ENCODE data around the gene COL5A1.

COL5A1 gene

GRCh38 chr9:134750450-134751155 is 109.0 kb downstream of the COL5A1 start:
- no peak for DNase-seq

GRCh38 chr9:134751622-134752021 is 110.0 kb downstream of the COL5A1 start:
- no peak for DNase-seq

- no peak for DNase-seq
These were observed 111.0 kb downstream of the COL5A1 start for GRCh38 chr9:134752471-134753168.

- DNase-seq = no peak
These were observed 111.6 kb downstream of the COL5A1 start for GRCh38 chr9:134753191-134753590.

- DNase-seq = no peak
These were observed 113.8 kb downstream of the COL5A1 start for GRCh38 chr9:134755221-134755907.

GRCh38 chr9:134756098-134756497 is 114.5 kb downstream of the COL5A1 start:
- no peak for DNase-seq

- DNase-seq = no peak
These were observed 115.8 kb downstream of the COL5A1 start for GRCh38 chr9:134757216-134757975.

GRCh38 chr9:134758949-134759607 is 117.5 kb downstream of the COL5A1 start:
- no peak for DNase-seq

- DNase-seq = no peak
These were observed 118.3 kb downstream of the COL5A1 start for GRCh38 chr9:134759913-134760312.

GRCh38 chr9:134760750-134761420 is 119.3 kb downstream of the COL5A1 start:
- no peak for DNase-seq

GRCh38 chr9:134764473-134765269 is 123.1 kb downstream of the COL5A1 start:
- no peak for DNase-seq

- no peak for DNase-seq
These were observed 124.2 kb downstream of the COL5A1 start for GRCh38 chr9:134765785-134766184.

GRCh38 chr9:134766587-134766986 is 125.0 kb downstream of the COL5A1 start:
- DNase-seq = no peak

GRCh38 chr9:134768332-134768708 is 126.7 kb downstream of the COL5A1 start:
- no peak for DNase-seq

- no peak for DNase-seq
These were observed 127.2 kb downstream of the COL5A1 start for GRCh38 chr9:134768709-134769351.

- DNase-seq = no peak
These were observed 129.7 kb downstream of the COL5A1 start for GRCh38 chr9:134770972-134771971.

- no peak for DNase-seq
These were observed 130.7 kb downstream of the COL5A1 start for GRCh38 chr9:134772331-134772730.

- no peak for DNase-seq
These were observed 132.2 kb downstream of the COL5A1 start for GRCh38 chr9:134773842-134774241.

- DNase-seq = no peak
These were observed 132.8 kb downstream of the COL5A1 start for GRCh38 chr9:134774410-134774809.

All from activated gamma-delta T cell (primary cell).